SHP77 (cell line): Measurements from ENCODE around the gene TNNI2.
"Not testable (repeated sequence)": the region's sequence is repeated elsewhere in the genome, so short reads cannot be mapped to it uniquely, and the experiment has no call there.

Experiments used
- DNase-seq, 2 experiments: peaks; one replicate each; lab custom pipeline; 2025; lab: John Stamatoyannopoulos, UW

Gene TNNI2

DNA sequence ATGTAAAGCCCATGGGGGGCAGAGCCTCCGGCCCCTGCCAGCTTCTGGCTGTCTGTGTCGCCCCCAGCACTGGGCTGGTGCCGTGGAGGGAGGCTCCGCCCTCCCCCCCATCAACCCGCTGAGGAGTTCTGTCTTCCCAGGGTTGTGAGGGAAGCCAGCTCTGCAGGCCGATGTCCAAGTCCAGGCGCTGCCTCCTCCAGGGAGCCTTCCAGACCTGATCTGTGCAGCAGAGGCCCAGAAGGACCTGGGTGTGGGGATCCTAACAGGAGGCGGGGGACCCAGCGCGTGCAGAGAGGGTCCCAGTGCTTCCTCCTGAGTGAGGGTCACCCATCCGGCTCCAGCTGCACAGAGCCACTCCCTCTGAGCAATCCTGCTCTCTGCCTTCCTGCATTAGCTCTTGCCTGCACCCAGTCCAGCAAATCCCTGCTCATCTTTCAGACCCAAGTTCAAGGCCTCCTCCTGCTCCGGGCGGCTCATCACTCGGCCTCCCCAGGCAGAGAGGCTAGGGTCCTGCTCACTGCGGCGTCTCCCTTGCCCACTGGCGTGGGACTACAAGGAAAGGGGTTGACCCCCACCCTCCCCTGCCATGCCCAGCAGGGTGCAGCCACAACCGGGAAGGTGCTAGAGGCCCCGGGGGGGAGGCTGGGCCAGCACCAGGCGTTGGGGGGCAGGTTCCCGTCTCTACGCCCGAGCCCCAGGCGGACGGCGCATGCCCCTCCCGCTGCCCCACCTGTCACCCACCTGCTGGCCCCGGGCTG lies 36.5 kb downstream of the TNNI2 start:
- DNase-seq: no peak

DNA sequence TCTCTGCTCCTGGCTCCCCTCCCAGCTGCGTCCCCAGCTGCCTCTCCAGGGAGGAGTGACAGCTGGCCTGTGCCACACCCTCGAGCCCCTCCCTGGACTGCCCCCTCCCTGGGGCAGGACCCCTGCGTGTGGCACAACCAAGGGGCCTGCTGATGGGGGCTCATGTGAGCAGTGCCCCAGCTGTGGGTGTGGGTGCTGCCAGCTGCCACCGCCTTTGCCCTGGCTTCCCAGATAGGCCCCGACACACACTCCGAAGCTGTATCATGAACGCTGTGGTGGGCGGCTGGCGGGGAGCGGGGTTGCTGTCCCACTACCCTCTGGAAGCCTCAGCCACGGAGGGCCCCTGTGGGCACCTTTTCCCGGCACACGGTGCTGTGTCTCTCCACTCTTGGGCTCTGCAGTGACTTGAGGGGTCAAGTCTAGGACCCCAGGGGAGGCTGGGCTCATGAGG lies 37.1 kb downstream of the TNNI2 start:
- DNase-seq: not testable (repeated sequence)

DNA sequence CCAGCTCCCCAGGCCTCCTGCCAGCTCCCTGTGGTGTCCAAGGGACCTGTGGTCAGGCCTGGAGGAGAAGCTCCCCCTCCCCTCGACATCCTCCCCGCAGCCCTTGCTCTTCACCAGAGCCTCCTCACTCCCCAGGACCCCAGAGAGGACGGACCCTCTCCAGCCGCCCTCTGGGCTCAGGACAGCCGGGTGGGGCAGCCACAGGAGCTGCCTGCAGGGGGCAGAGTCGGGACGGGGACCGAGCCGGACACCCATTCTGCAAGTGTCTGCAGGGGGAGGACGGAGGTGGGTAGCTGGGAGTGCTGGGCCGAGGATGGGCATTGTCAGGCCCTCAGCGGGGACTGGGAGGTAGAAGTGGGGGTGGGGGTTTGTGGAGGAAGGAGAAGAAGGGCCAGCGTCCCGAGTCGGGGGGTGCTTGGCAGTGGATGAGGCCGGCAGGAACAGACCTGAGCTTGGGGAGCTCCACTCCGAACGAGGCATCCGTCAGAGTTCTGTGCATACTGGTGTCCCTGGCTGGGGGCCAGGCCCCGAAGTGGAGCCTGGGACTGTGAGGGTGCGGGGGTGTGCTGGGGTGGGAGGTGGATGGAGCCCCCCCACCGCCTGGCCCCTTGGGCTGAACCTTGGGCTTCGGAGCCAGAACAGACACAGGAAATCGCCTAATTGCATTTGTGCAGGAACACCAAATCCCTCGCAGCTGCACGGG lies 37.7 kb downstream of the TNNI2 start:
- DNase-seq: no peak

DNA sequence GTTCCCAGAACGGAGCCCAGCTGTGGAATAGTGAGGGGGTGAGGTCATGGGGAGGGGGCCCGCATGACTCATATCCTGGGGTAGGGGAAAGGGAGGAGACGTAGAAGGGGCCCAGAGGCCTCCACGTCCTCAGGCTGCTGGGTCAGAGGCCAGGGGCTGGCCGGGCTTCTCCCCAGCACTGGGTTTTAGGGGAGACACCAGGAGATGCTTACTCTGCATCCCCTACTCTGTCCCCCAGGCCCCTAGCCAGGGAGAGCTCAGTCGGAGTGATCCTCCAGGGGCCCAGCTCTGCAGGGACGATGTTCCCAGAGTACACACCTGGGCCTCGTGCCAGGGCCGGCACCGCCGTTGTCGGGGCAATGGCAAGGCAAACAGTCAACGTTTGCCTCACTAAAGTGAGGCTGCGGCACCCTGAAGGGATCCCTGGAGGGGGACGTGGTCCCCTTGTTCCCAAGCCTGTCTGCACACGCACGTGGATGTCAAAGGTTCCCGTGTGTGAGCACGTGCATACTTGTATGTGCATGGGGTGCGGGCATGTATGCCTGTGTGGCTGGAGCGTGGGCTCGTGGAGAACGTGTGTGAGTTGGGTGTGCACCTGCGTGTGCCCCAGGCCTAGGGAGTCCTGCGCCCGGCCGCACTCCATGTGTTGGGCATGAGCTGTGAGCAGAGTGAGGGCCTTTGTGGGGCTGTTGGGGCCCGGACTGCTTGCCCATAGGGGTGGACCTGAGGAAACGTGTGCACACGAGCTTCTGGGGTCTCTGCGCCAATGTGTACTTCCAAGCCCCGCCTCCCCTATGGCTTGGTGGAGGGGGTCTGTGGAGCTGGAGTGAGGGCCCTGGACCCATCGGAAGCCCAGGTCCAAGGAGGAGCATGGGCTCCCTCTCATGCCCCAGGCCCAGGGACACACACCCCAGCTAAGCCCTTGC lies 38.7 kb downstream of the TNNI2 start:
- DNase-seq: no peak

DNA sequence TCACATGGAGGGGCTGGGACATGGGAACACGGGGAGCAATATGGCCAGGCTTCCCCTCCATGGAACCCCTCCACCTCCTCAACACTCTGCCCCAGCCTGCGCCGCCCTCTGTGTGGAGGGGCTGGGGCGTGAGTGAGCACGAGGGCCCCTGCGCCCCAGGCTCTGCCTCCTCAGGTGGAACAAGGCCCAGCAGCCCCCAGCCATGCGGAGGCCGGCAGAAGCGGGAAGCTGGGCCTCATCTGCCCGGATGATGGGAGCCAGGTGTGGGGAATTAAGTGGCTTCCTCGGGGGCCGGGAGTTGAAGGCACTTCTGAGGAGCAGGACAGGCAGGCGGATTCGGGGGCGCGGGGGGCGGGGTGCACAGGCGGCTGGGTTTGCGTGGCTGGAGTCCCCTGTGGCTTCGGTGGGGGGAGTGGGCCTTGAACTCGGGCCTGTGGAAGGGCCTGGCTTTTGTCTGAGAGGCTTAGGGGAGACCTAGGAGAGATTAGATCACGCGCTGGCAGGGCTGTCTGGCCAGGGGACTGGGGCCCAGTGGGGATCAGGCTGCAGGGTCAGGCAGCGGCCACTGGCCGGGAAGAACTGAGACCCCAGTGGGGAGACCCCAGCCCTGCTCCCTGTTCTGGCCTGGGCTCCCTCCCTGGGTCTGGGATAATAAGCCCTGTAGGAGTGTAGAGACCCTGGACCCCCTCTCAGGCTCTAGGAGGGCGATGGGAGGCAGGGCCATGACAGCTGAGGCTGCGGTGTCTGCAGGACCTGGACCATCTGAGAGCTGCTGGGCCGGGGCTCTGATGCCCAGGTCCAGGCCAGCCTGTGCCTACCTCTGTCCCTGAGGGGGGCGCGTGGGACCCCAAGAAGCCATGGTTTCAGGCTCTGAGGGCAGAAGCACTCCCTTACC lies 39.6 kb downstream of the TNNI2 start:
- no peak for DNase-seq

DNA sequence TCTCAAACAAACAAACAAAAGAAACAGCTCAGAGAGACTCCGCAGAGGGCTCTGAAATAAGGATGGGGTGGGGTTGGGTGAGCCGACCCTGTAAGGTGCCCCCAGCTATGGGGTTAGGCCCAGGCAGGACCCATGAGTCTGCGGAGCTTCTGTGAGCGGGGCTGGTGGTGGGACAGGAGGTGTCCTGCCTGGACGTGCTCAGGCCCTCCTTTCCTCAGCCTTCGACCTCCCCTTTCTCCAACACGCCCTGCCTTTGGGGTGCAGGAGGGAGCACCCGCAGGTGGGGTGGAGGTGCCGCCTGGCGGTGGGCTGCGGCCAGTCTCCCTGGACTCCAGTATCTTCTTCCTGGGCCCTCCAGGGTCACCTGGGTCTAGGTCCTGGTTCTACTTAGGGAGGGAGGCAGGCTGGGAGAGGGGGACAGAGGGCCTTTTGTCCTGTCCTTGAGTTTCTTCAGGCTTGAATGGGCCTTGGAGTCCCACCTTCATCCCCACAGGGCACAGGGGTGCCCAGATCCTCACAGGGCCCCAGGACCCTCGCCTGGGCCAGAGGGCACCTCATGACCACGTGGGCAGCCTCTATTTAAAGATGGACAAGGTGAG lies 40.7 kb downstream of the TNNI2 start:
- no peak for DNase-seq

DNA sequence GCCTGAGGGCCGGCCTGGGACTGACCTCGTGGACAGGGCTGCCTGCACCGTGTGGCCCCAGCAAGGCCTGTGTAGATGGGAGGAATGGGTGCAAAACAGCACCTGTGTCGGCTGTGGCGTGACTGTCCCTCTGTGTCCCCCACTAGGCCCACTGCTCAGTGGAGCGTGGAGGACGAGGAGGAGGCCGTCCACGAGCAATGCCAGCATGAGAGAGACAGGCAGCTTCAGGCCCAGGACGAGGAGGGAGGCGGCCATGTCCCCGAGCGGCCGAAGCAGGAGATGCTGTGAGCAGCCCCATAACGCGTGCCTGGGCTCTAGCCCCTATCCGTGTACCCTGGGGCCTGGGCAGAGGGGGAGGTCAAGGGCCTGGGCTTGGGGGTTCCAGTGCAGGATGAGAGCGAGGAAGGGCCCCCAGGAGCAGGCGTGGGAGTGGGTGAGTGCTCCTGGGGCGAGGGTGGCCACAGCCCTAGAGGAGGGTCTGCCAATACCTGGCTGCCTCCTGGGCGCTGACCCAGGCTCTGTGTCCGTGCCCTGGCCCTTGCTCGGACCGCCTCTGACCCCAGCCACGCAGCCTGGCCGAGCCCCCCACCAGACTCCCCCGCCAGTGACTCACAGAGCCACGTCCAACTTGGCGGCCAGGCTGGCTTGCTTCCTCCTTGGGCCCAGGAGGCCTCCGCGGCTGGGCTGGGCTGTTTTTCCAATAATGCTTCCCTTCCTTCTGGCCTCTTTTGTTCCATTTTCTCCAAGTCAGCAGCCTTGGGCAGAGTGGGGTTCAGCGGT lies 41.4 kb downstream of the TNNI2 start:
- no peak for DNase-seq

DNA sequence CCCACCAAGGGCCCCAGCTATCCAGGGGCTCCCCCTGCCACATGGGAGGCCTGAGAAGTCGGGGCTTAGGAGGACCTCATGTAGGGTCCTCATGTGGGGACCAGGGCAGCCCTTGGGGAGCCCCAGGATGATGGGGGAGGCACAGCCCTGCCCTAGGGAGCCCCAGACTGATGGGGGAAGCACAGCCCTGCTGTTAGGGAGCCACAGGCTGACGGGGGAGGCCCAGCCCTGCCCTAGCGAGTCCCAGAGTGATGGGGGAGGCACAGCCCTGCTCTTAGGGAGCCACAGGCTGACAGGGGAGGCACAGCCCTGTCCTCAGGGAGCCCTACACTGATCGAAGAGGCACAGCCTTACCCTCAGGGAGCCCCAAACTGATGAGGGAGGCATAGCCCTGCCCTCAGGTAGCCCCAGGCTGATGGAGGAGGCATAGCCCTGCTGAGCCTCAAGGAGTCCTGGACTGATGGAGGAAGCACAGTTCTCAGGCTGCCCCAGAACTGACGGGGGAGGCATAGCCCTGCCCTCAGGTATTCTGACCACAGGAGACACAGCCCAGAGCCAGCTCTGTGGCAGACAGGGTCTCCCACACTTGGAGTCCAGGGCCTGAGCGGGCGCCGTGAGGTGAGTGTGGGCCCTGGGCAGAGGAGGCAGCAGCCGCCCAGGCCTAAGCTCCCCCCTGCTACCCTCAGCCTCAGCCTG lies 42.1 kb downstream of the TNNI2 start:
- no peak for DNase-seq

DNA sequence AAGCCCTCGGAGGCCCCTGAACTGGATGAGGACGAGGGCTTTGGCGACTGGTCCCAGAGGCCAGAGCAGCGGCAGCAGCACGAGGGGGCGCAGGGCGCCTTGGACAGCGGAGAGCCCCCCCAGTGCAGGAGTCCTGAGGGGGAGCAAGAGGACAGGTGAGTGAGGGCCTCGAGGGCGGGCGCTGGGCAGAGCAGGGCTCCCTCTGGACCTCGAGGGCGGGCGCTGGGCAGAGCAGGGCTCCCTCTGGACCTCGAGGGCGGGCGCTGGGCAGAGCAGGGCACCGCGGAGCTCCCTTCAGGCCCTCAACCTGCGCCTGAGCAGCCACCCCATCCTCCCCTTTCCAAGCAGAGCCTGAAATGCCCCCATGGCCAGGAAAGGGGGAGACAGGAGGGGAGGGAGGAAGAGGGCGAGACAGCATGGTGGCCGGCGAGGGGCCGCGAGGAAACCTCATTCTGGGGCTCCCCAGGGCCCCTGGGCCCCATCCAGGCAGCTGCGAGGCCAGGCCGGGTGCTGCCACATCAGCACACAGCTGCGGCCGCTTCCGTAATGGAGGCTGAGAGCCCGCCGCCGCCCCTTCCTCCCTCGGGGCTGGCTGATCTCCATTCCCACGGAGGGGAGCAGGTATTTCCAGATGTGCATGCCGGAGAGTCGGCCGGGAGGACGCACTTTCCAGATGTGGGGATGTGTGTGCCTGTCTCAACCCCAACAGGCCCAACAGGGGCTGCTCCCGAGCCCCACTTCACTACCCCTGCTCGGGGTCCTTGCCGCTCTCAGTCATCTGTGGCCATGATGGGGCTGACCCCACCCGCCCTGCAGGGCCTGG lies 42.9 kb downstream of the TNNI2 start:
- no peak for DNase-seq

DNA sequence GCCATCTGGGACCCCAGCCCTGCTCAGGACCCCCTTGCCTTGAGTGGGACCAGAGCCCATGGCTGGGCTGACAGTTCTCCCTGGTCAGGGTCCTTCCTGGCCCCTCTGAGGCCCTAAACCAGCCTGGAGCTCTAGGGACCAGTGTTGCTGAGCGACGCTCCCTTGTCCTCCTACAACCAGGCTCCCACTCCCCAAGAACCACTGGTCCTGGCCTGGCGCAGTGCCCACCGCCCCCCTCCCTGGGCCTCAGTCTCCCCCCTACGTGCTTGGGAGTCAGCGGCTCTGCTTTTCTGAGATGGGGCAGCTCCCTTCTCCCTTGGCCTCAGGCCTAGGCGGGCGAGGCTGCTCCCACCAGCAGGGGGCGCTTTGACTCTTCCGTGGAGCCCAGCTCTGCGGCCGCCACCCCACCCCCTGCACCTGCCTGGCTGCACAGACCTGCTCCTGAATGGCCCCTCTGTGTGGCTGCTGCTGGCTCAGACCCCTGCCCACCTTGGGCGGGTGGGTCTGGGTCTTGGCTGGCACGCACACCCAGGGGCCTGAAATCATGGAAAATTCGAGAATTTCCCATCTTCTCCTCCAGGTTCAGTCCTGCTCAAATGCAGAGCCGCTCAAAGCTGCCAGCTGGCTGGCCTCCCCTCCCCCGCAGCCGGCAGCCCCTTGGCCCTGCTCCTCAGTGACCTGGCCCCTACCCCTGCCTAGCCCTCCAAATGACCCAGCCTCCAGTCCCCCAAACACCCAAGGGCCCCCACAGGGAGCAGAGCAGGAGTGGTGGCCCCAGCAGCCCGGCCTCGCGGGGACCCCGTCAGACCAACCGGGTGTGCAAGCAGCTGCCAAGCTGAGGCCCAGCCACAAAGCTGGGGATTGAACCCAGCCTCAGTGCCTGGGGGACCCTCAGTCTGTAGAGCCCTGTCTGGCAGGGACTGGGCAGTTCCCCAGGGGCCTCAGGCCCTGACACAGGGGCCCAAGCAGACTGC lies 43.8 kb downstream of the TNNI2 start:
- DNase-seq: peak; percentile 16 to 41

DNA sequence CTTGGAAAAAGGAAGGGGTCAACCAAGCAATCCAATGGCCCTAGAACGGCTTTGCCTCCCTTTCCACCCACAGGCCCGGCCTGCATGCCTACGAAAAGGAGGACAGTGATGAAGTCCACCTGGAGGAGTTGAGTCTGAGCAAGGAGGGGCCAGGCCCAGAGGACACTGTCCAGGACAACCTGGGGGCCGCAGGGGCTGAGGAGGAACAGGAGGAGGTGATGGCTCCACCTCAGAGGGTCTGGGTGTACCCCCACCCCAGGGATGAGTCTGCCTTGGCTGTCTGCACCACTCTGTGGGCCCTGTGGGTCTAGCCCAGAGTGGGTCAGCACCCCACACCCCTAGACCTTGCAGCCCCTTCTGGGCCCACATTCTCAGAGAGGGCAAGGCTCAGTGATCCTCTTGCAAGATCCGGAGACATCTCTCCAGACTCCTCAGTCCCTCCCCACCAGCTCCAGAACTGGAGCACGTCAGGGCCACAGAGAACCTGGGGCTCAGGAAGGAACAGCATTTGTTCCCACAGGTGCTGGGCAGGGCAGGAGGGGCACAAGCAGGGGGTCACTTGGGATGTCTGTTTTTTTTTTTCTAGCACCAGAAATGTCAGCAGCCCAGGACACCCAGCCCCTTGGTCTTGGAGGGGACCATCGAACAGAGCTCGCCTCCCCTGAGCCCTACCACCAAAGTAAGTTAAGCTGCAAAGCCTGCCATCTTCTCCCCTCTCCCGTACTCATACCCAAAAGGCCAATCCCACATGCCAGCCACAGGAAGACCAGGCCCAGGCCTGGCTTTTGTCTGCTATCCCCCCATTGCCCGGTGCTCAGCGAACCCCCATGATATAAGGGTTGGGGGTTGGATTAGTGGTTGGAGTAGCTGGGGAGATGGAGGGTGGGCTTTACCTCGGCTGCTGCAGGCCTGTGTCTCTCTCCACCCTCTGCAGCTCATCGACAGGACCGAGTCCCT lies 44.8 kb downstream of the TNNI2 start:
- DNase-seq: no peak

DNA sequence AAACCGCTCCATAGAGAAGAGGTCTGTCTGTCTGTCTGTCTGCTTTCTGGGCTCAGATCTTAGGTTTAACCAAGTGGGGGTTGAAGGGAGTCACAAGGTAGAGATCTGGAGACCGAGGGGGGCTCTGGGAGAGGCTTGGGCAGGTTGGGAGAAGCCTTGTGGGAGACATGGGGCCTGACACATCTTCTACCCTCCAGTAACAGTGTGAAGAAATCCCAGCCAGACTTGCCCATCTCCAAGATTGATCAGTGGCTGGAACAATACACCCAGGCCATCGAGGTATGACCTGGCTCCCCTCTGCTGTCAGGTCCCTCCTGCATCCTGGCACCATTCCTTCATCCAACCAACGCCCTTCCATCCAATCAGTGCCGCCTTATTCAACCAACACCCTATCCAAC lies 45.5 kb downstream of the TNNI2 start:
- DNase-seq: no peak

DNA sequence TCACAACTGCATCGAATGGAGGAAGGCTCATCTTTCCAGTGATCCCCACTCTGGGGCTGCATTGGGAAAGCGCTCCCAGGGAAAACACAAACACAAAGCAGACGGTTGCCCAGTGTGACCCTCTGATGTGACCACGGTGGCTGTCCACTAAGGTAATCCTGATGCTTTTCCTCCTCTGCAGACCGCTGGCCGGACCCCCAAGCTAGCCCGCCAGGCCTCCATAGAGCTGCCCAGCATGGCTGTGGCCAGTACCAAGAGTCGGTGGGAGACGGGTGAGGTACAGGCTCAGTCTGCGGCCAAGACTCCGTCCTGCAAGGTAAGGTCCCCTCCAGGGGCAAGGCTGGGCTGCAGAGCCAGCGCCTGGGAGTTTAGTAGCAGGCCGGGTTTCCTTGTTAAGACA lies 47.8 kb downstream of the TNNI2 start:
- not testable (repeated sequence) for DNase-seq

DNA sequence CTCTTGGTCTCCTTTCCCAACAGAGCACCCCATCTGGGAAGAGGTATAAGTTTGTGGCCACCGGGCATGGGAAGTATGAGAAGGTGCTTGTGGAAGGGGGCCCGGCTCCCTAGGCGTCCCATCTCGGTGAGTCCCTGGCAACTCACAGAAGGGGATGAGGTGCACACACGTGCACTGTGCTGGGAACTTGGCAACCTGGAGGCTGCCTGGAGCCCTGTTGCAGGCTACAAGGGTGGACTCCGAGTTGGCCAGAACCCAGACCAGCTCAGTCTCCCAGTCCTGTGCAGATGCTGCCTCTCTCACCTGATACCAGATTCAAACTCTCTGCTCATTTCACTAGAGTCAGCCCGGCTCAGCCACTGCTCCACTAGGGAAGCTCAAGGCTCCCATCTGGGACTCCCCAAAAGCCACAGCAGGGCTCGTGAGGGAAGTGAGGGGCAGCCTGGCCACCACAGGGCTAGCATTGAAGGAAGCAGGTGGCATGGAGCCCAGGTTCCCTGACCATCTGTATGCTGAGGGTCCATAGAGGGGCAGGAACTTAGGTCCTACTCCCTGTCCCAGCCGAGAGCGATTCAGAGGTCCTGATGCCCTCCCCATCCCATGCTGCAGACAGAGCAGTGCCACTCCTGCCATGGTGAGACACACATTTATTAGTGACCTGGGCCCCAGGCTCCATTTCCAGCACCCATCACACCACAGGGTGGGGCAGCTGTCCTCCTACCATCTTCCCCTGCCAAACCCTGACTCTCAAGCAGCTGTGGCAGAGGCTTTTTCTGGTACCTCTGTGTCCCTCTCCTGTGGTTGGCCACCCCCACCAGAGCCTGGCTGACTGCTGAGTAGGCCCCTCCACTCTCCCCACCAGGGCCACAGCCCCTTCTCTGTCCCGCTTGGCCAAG lies 48.9 kb downstream of the TNNI2 start:
- no peak for DNase-seq

DNA sequence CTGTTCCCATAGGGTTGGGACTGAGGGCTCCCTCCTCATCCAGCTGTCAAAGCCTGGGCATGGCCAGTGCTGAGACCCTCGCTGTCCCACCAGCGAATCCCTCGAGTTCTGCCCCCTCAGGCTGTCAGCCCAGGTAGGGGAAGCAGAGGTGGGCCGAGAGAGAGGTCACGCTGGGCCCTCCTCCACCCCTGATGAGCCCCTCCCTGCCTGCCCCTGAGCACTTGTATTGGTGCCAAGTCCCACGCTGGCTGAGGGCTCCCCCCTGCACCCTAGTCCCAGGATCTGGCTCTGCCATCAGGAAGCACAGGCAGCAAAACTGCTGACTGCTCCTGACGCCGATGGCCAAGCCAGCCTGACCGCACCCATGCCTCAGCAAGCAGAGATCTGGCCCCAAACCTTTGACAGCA lies 49.6 kb downstream of the TNNI2 start:
- DNase-seq: no peak
